ENCODE measurements around the gene PMP22.
"Not testable (repeated sequence)": the region's sequence is repeated elsewhere in the genome, so short reads cannot be mapped to it uniquely, and the experiment has no call there.

PMP22 gene

DNA sequence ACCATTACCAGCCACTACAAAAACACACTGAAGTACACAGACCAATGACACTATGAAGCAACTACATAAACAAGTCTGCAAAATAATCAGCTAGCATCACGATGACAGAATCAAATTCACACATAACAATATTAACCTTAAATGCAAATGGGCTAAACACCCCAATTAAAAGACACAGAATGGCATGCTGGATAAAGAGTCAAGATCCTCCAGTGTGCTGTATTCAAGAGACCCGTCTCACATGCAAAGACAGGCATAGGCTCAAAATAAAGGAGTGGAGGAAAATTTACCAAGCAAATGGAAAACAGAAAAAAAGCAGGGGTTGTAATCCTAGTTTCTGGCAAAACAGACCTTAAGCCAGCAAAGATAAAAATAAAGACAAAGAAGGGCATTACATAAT lies 64.6 kb downstream of the PMP22 start:
- not testable (repeated sequence) for DNase-seq

DNA sequence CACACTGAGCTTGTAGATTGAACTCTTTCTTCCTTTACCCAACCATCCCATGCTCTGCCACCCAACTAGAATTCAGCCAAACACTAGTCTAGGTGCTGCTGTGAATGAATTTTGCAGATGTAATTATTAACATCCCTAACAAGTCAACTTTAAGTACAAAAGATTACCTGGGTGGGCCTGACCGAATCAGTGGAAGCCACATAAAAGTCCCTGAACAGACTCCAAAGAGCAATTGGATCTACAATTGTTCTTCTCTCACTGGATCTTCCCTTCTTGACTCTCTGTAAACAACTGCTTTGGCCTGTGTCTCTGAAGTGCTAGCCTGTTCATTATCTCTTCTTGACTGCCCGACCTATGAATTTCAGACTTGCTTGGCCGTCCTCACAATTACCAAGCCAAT lies 67.9 kb downstream of the PMP22 start:
- no peak for DNase-seq

DNA sequence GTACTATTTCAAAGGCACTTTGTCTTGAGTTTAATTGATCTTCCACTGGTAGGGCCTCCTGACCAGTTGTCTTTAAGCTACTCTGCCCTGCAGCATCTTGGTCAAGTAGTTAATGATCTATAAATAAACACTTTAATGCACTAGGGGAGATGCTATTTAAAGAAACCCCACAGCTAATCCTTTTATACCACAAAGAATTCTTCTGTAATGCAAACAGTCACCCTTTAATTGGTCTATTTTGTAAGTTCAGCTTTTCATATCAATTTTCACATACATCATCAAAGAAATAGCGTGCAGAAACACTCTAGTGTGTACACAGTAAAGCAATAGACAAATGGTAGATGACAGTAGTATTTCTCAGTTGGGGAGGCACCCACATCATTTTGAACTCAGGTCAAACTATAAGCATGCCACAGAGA lies 70.3 kb downstream of the PMP22 start:
- DNase-seq, result no peak

DNA sequence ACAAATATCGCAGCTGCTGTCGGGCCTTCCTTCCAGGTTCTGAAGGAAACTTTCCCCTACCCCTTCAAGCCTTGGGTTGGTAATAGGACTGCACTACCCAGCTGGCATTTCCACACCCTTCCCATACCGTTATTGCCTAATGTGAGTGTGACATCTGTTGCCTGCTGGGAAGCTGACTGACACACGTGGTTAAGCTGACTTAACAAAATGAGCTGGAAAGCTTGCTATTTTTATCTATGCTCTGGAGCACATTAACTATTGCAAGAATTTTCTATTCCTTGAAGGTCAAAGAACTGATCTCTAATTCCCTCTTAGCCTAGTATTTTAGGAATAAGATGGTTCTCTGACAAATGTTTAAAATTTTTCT lies 79.5 kb downstream of the PMP22 start:
- DNase-seq, result no peak

DNA sequence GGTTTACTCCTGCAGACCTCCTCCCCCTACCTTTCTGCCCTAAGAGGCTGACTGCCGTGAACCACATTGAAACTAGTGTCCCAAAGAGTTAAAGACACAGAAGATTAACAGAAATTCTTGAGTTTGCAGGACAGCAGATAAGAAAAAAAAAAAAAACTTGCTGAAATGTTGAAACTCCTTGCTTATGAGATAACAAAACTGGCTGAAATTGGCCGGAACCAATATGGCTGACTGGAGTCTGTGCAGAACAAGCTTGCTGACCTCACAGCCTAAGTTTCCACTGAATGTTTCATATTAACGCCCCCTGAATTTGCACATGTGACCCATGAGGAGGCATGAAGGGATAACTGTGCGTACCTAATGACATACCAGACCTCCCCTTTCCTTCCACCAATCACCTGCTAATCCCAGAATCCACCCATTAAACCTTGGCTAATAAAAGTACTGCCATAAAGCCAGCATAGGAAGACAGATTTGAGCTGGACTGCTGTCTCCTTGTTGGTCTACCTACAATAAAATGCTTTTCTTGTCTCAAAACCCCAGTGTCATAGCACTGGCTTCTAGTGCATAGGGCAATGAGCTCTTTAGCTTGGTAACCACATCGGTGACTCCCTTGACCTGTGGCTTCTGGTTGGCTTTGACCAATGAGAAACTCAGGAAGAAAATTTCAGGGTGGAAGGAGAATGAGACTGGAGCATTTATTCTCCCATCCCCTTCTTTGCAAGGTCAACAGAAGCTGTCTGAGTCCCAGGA lies 80.1 kb downstream of the PMP22 start:
- no peak for DNase-seq

DNA sequence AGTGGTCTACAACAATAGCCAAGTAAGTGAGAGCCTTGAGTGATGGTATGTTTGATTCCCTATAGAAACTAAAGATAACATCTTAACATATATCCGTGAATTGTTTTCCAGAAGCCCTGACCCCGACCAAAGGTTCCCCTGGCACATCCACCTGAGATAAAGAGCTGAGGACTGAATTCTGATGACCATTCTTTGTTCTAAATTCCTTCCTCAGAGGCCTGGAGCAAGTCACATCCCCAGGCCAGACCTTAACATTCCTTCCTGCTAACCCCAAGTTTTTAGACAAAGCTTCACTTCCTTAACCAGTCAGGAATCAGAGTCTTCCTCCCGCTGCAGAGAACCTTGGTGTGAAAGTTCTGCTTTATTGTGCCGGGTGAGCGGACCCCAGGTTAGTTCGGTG lies 83.3 kb downstream of the PMP22 start:
- DNase-seq, result no peak

DNA sequence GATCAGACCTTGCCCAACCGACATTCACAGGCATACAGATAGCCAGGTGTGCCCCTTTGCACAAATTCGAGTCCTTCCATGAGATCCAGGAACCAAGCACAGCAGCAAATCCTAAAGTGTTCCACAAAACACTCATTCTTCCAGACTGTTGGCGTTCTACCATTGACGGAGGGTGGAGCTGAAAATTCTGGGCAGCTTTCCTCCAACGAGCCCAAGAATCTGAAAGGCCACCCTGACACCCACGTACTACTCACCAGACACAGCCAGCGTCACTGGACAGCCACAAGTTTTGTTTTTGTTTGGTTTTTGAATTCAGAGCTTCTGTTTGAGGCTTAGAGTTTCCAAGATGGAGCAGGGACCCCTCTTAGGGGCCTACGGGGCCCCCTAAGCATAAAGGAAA lies 83.8 kb downstream of the PMP22 start:
- no peak for DNase-seq

DNA sequence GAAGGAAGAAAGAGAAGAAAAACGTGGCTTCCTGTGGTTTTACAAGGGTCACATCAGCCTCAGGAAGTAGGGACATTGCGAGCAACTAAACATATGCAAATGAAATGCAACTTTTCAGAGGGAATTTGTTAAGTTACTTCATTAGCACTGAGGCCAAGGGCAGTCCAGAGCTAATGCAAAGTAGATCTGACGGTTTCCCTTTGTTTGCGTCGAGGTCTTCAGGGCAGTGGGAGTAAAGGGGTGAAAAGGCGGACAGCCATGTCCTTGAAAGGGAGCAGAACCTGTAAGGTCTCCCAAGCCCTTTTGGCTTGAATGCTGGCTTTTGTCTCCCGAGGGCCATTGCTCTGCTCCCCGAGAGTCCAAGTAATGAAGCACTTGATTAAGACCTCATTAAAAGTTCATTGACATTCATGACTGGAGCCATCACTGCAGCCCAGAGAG lies 85.0 kb downstream of the PMP22 start:
- no peak for DNase-seq
